DND-41 (cell line): ENCODE measurements around the gene VWA3B.

ENCODE experiments used
- ATAC-seq: fragments of 200-7000 bp; cut with Tn5 transposase; 3 replicates; pipeline ENCODE4 v1.9.1; 2021; ENCODE audit warnings: low read depth; ENCODE audit not compliant: insufficient read depth
- DNase-seq: peaks from one replicate; pipeline ENCODE4 v3.0.0-alpha.2; 2020
- H2AFZ ChIP-seq: 2 replicates; pipeline ENCODE4 v1.6.0; 2012; ENCODE audit warnings: low read depth, low read length
- H3K27ac ChIP-seq: 2 replicates; pipeline ENCODE4 v1.5.1; 2012; ENCODE audit warnings: low read length, inconsistent platforms
- H3K27me3 ChIP-seq: fragments of 200-600 bp; sonication (generic); 2 replicates; pipeline ENCODE4 v1.6.0; 2012; ENCODE audit warnings: low read length, mild to moderate bottlenecking, inconsistent platforms; ENCODE audit not compliant: insufficient read depth, poor library complexity
- H3K36me3 ChIP-seq: 2 replicates; pipeline ENCODE4 v1.5.1; 2012; ENCODE audit warnings: low read length, inconsistent platforms; ENCODE audit not compliant: insufficient read depth
- H3K4me1 ChIP-seq: 2 replicates; pipeline ENCODE4 v1.5.1; 2012; ENCODE audit warnings: mild to moderate bottlenecking, low read length; ENCODE audit not compliant: insufficient read depth
- H3K4me2 ChIP-seq: 2 replicates; pipeline ENCODE4 v1.6.0; 2012; ENCODE audit warnings: mild to moderate bottlenecking, moderate library complexity, low read length, inconsistent platforms; ENCODE audit not compliant: insufficient read depth
- H3K4me3 ChIP-seq, 2 experiments: fragments of 200-600 bp in 1 of 2; shearing (Covaris generic) in 1 of 2; 2 replicates each; pipeline ENCODE4 v1.5.1; 2012 to 2016; ENCODE audit warnings: inconsistent platforms in 2 of 2, low read length in 2 of 2, mild to moderate bottlenecking in 2 of 2, low read depth in 1 of 2, moderate library complexity in 1 of 2
- H3K79me2 ChIP-seq: 2 replicates; pipeline ENCODE4 v1.6.0; 2012; ENCODE audit warnings: low read length, inconsistent platforms; ENCODE audit not compliant: insufficient read depth
- H3K9ac ChIP-seq: 2 replicates; pipeline ENCODE4 v1.6.0; 2012; ENCODE audit warnings: low read depth, mild to moderate bottlenecking, inconsistent platforms, low read length, moderate library complexity
- H3K9me3 ChIP-seq: 2 replicates; pipeline ENCODE4 v1.5.1; 2012; ENCODE audit warnings: low read length, moderate library complexity, mild to moderate bottlenecking, inconsistent platforms; ENCODE audit not compliant: insufficient read depth, severe bottlenecking
- H4K20me1 ChIP-seq: 2 replicates; pipeline ENCODE4 v1.6.0; 2012; ENCODE audit warnings: low read length; ENCODE audit not compliant: insufficient read depth
- EZH2 ChIP-seq: IDR thresholded peaks from 3 replicates; pipeline ENCODE4 v1.6.1; 2012; ENCODE audit warnings: borderline replicate concordance, low read depth, mild to moderate bottlenecking, moderate library complexity, low read length, inconsistent platforms; ENCODE audit not compliant: severe bottlenecking
- TF ChIP-seq, protein P1 (sequence below): IDR thresholded peaks from 2 replicates; pipeline ENCODE4 v1.5.1; 2012; ENCODE audit warnings: borderline replicate concordance, low read length, moderate library complexity, mild to moderate bottlenecking; ENCODE audit not compliant: poor library complexity, severe bottlenecking; ENCODE audit errors: extremely low read depth

Gene VWA3B

DNA sequence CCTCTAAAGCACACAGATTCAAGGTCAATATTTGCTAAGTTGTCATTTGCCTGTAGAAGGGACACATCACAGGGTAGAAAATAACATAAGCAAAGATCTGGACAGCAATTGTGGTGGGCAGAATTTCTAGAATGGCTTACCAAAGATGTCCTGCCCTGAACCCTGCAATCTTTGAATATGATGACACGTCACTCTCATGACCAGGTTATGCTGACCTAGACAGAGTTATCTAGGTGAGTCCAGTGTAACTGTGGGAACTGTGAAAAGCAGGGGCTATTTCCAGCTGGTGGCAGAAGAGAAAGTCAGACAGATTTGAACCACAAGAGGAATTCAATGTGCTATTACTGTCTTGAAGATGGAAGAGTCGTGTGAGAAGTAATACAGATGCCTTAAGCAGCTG, 147.0 kb downstream of the VWA3B start:
- ATAC-seq = no peak
- no peak overlapping the region for H2AFZ ChIP-seq
- H3K27ac ChIP-seq = no peak overlapping the region
- H3K9ac ChIP-seq = no peak overlapping the region
- H3K36me3 ChIP-seq = no peaks in the 10 kb centered on the region
- no peaks in the 10 kb centered on the region for H3K9me3 ChIP-seq
- H3K27me3 ChIP-seq = peaks cover 6% of the 10 kb centered on the region
- no peaks in the 10 kb centered on the region for H3K4me1 ChIP-seq
- H3K4me3 ChIP-seq = no peak overlapping the region
- no peak overlapping the region for H3K4me2 ChIP-seq
- DNase-seq = no peak
- H3K79me2 ChIP-seq = no peaks in the 10 kb centered on the region
- H4K20me1 ChIP-seq = no peaks in the 10 kb centered on the region
- no peak for TF ChIP-seq EZH2
- TF ChIP-seq, protein P1, sequence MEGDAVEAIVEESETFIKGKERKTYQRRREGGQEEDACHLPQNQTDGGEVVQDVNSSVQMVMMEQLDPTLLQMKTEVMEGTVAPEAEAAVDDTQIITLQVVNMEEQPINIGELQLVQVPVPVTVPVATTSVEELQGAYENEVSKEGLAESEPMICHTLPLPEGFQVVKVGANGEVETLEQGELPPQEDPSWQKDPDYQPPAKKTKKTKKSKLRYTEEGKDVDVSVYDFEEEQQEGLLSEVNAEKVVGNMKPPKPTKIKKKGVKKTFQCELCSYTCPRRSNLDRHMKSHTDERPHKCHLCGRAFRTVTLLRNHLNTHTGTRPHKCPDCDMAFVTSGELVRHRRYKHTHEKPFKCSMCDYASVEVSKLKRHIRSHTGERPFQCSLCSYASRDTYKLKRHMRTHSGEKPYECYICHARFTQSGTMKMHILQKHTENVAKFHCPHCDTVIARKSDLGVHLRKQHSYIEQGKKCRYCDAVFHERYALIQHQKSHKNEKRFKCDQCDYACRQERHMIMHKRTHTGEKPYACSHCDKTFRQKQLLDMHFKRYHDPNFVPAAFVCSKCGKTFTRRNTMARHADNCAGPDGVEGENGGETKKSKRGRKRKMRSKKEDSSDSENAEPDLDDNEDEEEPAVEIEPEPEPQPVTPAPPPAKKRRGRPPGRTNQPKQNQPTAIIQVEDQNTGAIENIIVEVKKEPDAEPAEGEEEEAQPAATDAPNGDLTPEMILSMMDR = no peak

DNA sequence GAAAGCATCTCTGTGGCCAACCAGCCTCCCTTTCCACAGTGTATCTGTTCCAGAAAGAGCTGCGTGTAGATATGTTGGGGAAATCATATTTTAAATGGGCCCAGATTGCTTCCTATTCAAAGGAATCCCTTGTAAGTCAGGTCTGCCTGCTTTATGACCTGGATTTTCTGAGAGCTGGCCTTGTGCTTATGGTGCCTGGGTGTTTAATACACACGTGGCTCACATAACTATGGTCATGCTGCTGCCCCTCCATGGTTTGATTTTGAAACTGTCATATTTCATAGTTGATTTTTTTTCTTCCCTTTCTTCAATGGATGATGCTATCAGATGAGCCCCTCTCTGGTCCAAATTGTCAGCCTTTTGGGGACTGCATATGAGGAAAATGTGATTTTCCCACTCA, 147.8 kb downstream of the VWA3B start:
- Histone ChIP-seq H3K4me2 (no peak overlapping the region), H3K36me3 (no peaks in the 10 kb centered on the region), H2AFZ (no peak overlapping the region), H3K9me3 (no peaks in the 10 kb centered on the region), H3K9ac (no peak overlapping the region), H4K20me1 (no peaks in the 10 kb centered on the region), H3K4me1 (no peaks in the 10 kb centered on the region), H3K27ac (no peak overlapping the region), H3K27me3 (peaks cover 6% of the 10 kb centered on the region), H3K4me3 (no peak overlapping the region), H3K79me2 (no peaks in the 10 kb centered on the region)
- TF ChIP-seq, protein P1 = no peak
- TF ChIP-seq EZH2 = no peak
- DNase-seq (no peak), ATAC-seq (no peak)

DNA sequence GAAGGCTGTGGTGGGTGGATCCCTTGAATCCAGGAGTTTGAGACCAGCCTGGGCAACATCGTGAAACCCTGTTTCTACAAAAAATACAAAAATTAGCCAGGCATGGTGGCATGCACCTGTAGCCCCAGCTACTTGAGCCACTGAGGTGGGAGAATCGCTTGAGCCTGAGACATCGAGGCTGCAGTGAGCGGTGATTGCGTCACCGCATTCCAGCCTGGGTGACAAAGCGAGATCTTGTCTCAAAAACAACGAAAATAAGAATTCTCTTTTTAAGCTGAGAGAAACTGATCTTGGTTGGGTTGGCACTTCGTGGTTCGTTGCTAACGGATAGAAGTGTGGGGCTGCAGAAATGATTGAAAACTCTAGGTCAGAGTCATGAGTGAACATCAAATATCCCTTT, 150.0 kb downstream of the VWA3B start:
- H2AFZ ChIP-seq = no peak overlapping the region
- H3K27ac ChIP-seq = no peak overlapping the region
- no peak overlapping the region for H3K4me2 ChIP-seq
- no peak for ATAC-seq
- DNase-seq = no peak
- H3K79me2 ChIP-seq = no peaks in the 10 kb centered on the region
- peaks cover 7% of the 10 kb centered on the region for H3K27me3 ChIP-seq
- H3K9ac ChIP-seq = no peak overlapping the region
- H3K4me3 ChIP-seq = no peak overlapping the region
- no peaks in the 10 kb centered on the region for H3K4me1 ChIP-seq
- H3K9me3 ChIP-seq = no peaks in the 10 kb centered on the region
- H4K20me1 ChIP-seq = no peaks in the 10 kb centered on the region
- H3K36me3 ChIP-seq = no peaks in the 10 kb centered on the region
- TF ChIP-seq, protein P1 = no peak
- TF ChIP-seq EZH2 = no peak
